HS-27A (cell line): Measurements from ENCODE around the gene FOXD4L4.
"Not testable (repeated sequence)": the region's sequence is repeated elsewhere in the genome, so short reads cannot be mapped to it uniquely, and the experiment has no call there.

Source experiments
- DNase-seq: peaks from one replicate; pipeline ENCODE4 v3.0.0-alpha.2; 2012; ENCODE audit warnings: low read depth, missing footprints

FOXD4L4 gene

DNA sequence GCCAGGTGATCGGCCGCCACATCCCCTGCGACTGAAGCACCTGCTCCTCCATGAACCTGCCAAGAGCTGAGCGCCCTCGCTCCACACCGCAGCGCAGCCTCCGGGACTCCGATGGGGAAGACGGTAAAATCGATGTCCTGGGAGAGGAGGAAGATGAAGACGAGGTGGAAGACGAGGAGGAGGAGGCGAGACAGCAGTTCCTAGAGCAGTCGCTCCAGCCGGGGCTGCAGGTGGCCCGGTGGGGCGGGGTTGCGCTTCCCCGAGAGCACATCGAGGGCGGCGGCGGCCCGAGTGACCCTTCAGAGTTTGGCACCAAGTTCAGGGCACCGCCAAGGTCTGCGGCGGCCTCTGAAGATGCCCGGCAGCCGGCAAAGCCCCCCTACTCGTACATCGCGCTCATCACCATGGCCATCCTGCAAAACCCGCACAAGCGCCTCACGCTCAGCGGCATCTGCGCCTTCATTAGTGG is at the start of gene FOXD4L4:
FOXD4L4 (plus strand) TSS at position 51 of the 469 bp plus-strand sequence; CDS start at position 51, 0 bp downstream.
- not testable (repeated sequence) for DNase-seq

DNA sequence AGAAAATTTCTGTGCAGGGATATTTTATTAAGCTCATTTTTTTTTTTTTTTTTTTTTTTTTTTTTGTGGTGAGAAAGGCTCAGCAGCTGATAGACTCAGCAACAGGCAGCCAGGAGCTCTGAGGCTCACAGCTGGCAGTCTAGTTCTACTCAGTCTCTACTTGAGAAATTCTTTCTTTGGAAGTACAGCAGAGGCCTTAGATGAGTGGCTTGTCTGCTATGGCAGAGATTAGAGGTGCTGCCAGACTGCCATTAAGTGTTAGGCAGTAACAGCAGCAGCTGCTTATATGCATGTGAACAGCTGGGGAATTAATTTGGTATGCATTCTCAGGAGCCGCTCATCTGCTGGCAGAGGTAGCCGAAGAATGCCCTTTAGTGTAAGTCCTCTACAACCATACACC is 33.4 kb upstream of the FOXD4L4 start:
- DNase-seq = not testable (repeated sequence)

DNA sequence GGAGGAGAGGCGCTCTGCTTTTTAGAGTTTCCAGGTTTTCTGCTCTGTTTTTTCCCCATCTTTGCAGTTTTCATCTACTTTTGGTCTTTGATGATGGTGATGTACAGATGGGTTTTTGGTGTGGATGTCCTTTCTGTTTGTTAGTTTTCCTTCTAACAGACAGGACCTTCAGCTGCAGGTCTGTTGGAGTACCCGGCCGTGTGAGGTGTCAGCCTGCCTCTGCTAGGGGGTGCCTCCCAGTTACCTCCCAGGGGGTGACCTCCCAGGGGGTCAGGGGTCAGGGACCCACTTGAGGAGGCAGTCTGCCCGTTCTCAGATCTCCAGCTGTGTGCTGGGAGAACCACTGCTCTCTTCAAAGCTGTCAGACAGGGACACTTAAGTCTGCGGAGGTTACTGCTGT is 22.5 kb upstream of the FOXD4L4 start:
- DNase-seq = not testable (repeated sequence)

DNA sequence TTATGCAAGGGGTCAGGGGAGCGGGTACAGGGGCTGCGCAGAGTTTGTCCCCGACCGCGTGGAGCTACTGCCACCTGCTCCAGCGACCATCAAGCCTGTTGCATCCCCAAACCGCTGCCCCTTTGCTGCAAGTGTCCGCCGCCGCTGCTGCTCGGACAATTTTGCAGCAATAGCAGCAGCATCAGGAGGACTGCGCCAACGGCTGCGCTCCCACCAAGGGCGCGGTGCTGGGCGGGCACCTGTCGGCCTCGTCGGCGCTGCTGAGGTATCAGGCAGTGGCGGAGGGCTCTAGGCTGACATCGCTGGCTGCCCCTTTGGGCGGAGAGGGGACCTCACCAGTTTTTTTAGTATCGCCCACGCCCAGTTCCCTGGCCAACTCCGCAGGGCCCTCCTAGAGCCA is 1.2 kb downstream of the FOXD4L4 start:
- DNase-seq = not testable (repeated sequence)
